ENCODE results near the gene ACP2. TPM values are rescaled to one million over a fixed set of nuclear protein-coding genes. Genes with fewer than 3 reads are reported as not detected.
A peak's percentile ranks its signal among the peaks of the same experiment; 100 is the strongest.

Gene ACP2
- total and polyA plus RNA-seq, 9 of the 15 experiments (the other 6 are each of a cell fraction or from before 2014, with no cell fraction given) = 1.9 to 20.0 (median 11.6) TPM

DNA sequence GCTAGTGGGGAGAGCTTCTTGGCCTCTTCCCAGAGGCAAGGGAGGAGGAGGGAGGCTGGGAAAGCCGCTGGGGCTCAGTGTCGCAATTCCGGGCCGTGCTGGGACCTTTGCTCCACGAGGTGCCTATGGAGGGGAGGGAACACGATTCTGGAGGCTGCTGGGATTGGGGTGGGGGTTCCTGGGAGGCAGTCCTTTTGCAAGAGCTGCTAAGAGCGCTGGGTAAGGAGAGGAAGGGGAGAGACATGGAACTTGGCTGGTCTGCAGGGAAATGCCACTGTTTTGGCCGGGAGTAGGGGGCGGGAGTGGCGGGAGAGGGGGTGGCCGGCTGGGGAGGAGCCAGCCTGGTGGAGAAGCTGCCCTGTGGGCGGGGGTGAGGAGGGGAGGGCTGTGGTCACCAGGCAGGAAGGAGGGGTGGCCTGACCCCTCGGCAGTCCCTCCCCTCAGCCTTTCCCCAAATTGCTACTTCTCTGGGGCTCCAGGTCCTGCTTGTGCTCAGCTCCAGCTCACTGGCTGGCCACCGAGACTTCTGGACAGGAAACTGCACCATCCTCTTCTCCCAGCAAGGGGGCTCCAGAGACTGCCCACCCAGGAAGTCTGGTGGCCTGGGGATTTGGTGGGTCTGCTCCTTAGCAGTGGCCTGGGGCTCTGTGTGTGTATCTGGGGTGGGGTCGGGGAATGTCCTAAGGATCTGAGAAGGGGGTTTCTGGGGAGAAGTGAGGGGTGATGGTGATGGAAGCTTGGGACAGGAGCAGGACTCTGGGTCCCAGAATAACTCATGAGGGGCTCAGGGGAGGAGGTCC lies 9.1 kb upstream of the ACP2 start, which contains the start of gene NR1H3 (continued):
- TF ChIP-seq, protein P1, sequence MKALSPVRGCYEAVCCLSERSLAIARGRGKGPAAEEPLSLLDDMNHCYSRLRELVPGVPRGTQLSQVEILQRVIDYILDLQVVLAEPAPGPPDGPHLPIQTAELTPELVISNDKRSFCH (CRISPR knock-in tag; IDR thresholded peaks at IDR 0.05) = no peak
- TF ChIP-seq, protein P1 (tag; IDR thresholded peaks at IDR 0.05) = no peak
- TF ChIP-seq, protein P2, sequence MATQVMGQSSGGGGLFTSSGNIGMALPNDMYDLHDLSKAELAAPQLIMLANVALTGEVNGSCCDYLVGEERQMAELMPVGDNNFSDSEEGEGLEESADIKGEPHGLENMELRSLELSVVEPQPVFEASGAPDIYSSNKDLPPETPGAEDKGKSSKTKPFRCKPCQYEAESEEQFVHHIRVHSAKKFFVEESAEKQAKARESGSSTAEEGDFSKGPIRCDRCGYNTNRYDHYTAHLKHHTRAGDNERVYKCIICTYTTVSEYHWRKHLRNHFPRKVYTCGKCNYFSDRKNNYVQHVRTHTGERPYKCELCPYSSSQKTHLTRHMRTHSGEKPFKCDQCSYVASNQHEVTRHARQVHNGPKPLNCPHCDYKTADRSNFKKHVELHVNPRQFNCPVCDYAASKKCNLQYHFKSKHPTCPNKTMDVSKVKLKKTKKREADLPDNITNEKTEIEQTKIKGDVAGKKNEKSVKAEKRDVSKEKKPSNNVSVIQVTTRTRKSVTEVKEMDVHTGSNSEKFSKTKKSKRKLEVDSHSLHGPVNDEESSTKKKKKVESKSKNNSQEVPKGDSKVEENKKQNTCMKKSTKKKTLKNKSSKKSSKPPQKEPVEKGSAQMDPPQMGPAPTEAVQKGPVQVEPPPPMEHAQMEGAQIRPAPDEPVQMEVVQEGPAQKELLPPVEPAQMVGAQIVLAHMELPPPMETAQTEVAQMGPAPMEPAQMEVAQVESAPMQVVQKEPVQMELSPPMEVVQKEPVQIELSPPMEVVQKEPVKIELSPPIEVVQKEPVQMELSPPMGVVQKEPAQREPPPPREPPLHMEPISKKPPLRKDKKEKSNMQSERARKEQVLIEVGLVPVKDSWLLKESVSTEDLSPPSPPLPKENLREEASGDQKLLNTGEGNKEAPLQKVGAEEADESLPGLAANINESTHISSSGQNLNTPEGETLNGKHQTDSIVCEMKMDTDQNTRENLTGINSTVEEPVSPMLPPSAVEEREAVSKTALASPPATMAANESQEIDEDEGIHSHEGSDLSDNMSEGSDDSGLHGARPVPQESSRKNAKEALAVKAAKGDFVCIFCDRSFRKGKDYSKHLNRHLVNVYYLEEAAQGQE (IDR thresholded peaks at IDR 0.05; ENCODE audit: borderline replicate concordance) = peak; percentile 76; the same call in 1 of the 2 replicates
- TF ChIP-seq, protein P2 (CRISPR knock-in tag; IDR thresholded peaks at IDR 0.05; ENCODE audit: low read depth) = no peak
- no peak for TF ChIP-seq EWSR1 (IDR thresholded peaks at IDR 0.05; ENCODE audit: borderline replicate concordance, low read depth, partially characterized antibody)
- no peak for TF ChIP-seq TAF7 (tag; IDR thresholded peaks at IDR 0.05)
- TF ChIP-seq, protein P3, sequence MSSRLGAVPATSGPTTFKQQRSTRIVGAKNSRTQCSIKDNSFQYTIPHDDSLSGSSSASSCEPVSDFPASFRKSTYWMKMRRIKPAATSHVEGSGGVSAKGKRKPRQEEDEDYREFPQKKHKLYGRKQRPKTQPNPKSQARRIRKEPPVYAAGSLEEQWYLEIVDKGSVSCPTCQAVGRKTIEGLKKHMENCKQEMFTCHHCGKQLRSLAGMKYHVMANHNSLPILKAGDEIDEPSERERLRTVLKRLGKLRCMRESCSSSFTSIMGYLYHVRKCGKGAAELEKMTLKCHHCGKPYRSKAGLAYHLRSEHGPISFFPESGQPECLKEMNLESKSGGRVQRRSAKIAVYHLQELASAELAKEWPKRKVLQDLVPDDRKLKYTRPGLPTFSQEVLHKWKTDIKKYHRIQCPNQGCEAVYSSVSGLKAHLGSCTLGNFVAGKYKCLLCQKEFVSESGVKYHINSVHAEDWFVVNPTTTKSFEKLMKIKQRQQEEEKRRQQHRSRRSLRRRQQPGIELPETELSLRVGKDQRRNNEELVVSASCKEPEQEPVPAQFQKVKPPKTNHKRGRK (tag; IDR thresholded peaks at IDR 0.05) = no peak
- TF ChIP-seq, protein P4, sequence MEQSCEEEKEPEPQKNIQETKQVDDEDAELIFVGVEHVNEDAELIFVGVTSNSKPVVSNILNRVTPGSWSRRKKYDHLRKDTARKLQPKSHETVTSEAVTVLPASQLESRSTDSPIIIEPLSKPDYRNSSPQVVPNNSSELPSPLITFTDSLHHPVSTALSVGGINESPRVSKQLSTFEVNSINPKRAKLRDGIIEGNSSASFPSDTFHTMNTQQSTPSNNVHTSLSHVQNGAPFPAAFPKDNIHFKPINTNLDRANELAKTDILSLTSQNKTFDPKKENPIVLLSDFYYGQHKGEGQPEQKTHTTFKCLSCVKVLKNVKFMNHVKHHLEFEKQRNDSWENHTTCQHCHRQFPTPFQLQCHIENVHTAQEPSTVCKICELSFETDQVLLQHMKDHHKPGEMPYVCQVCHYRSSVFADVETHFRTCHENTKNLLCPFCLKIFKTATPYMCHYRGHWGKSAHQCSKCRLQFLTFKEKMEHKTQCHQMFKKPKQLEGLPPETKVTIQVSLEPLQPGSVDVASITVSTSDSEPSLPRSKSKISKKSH (CRISPR knock-in tag; IDR thresholded peaks at IDR 0.05) = no peak
- TF ChIP-seq, protein P5, sequence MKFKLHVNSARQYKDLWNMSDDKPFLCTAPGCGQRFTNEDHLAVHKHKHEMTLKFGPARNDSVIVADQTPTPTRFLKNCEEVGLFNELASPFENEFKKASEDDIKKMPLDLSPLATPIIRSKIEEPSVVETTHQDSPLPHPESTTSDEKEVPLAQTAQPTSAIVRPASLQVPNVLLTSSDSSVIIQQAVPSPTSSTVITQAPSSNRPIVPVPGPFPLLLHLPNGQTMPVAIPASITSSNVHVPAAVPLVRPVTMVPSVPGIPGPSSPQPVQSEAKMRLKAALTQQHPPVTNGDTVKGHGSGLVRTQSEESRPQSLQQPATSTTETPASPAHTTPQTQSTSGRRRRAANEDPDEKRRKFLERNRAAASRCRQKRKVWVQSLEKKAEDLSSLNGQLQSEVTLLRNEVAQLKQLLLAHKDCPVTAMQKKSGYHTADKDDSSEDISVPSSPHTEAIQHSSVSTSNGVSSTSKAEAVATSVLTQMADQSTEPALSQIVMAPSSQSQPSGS (CRISPR knock-in tag; IDR thresholded peaks at IDR 0.05) = no peak
- TF ChIP-seq ETV6 (IDR thresholded peaks at IDR 0.05; ENCODE audit: borderline replicate concordance in 1 of 2, low read depth in 2 of 2, low read length in 1 of 2) = no peak
- no peak for TF ChIP-seq ETV6 (CRISPR knock-in tag; IDR thresholded peaks at IDR 0.05; ENCODE audit: borderline replicate concordance)
- no peak for TF ChIP-seq NEUROD1 (IDR thresholded peaks at IDR 0.05; ENCODE audit: borderline replicate concordance, low read depth, low read length, partially characterized antibody)
- TF ChIP-seq COPS2 (conservative IDR thresholded peaks at IDR 0.05) = no peak
- no peak for TF ChIP-seq ZNF444 (CRISPR knock-in tag; IDR thresholded peaks at IDR 0.05)

Data from K562 (cell line).